ENCODE measurements around the gene PADI1.
"Not testable (repeated sequence)": the region's sequence is repeated elsewhere in the genome, so short reads cannot be mapped to it uniquely, and the experiment has no call there.

DNA sequence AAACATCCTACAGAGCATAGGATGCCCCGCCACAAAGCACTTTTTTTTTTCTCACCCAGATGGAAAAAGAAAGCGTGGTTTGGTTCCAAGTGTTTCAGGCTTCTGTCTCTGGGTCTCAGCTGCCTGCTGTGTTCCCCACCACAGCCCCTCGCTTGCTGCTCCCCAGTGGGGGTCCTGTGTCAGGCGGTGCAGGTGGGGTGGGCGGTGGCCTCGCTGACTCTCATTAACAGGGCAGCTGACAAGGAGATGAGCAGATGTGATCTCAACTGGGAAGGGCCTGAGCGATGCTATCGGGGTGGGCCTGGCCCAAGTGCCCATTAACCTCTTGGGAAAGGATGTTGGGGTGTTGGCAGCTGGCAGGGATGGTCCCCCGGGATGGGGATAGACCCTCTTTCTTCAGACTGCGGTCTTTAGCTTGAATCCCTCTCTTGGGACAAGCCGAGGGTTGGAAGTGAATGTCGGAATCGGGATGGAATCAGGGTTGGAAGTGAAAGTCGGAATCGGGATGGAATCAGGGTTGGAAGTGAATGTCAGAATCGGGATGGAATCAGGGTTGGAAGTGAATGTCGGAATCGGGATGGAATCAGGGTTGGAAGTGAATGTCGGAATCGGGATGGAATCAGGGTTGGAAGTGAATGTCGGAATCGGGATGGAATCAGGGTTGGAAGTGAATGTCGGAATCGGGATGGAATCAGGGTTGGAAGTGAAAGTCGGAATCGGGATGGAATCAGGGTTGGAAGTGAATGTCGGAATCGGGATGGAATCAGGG lies 36.3 kb downstream of the PADI1 start:
- TF ChIP-seq, protein P1, sequence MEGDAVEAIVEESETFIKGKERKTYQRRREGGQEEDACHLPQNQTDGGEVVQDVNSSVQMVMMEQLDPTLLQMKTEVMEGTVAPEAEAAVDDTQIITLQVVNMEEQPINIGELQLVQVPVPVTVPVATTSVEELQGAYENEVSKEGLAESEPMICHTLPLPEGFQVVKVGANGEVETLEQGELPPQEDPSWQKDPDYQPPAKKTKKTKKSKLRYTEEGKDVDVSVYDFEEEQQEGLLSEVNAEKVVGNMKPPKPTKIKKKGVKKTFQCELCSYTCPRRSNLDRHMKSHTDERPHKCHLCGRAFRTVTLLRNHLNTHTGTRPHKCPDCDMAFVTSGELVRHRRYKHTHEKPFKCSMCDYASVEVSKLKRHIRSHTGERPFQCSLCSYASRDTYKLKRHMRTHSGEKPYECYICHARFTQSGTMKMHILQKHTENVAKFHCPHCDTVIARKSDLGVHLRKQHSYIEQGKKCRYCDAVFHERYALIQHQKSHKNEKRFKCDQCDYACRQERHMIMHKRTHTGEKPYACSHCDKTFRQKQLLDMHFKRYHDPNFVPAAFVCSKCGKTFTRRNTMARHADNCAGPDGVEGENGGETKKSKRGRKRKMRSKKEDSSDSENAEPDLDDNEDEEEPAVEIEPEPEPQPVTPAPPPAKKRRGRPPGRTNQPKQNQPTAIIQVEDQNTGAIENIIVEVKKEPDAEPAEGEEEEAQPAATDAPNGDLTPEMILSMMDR (IDR thresholded peaks at IDR 0.05): not testable (repeated sequence)
- not testable (repeated sequence) for TF ChIP-seq POLR2A, EP300 (IDR thresholded peaks at IDR 0.05)
